Omental fat pad (tissue), 4 donors: ENCODE results near the gene CAPN9. TPM values are rescaled to one million over a fixed set of nuclear protein-coding genes. Genes with fewer than 3 reads are reported as not detected.

Experiments
- ATAC-seq: fragments of 150-250 bp; one replicate; pipeline ENCODE4 v1.9.1; 2016; ENCODE audit warnings: mild to moderate bottlenecking, moderate library complexity; ENCODE audit not compliant: low FRiP score
- DNase-seq: peaks from one replicate; pipeline ENCODE4 v3.0.0-alpha.2; 2019; ENCODE audit warnings: low spot score
- CTCF ChIP-seq, 3 donors: fragments of 450-650 bp; IDR thresholded peaks; one replicate each; pipeline ENCODE4 v1.5.1; 2016 to 2017; ENCODE audit warnings: antibody characterized with exemption in 3 of 3, mild to moderate bottlenecking in 3 of 3, moderate library complexity in 2 of 3
- total RNA-seq, 4 donors: library from RNA; depleted of rRNA; stranded (reverse); fragments of >200 nt; gene quantifications; one replicate each; pipeline ENCODE4 v1.1.0, GENCODE V29; 2016

The CAPN9 gene
- total RNA-seq, 4 donors from 2014 or later, result not detected

- no peak for ATAC-seq
- TF ChIP-seq CTCF (IDR thresholded peaks at IDR 0.05), result no peak
- DNase-seq, result no peak
Observed at GRCh38 chr1:230749150-230749549, 2.0 kb downstream of the CAPN9 start.

GRCh38 chr1:230749635-230750034 lies 2.4 kb downstream of the CAPN9 start:
- ATAC-seq, result no peak
- TF ChIP-seq CTCF (IDR thresholded peaks at IDR 0.05), result no peak
- no peak for DNase-seq

GRCh38 chr1:230750576-230750975 lies 3.4 kb downstream of the CAPN9 start:
- ATAC-seq, result no peak
- DNase-seq, result no peak
- TF ChIP-seq CTCF (IDR thresholded peaks at IDR 0.05), result no peak

GRCh38 chr1:230750986-230751625 lies 3.9 kb downstream of the CAPN9 start:
- no peak for TF ChIP-seq CTCF (IDR thresholded peaks at IDR 0.05)
- DNase-seq (no peak), ATAC-seq (no peak)

- TF ChIP-seq CTCF (IDR thresholded peaks at IDR 0.05), result no peak
- ATAC-seq, result no peak
- no peak for DNase-seq
Observed at GRCh38 chr1:230752407-230752806, 5.2 kb downstream of the CAPN9 start.

- ATAC-seq (no peak), DNase-seq (no peak)
- no peak for TF ChIP-seq CTCF (IDR thresholded peaks at IDR 0.05)
Observed at GRCh38 chr1:230753191-230753585, 6.0 kb downstream of the CAPN9 start.

- ATAC-seq, result no peak
- DNase-seq, result no peak
- TF ChIP-seq CTCF (IDR thresholded peaks at IDR 0.05), result no peak
Observed at GRCh38 chr1:230753586-230754251, 6.5 kb downstream of the CAPN9 start.
